WTC11 (cell line): ENCODE data around the gene PIK3CG. TPM values are rescaled to one million over a fixed set of nuclear protein-coding genes. Genes with fewer than 3 reads are reported as not detected.
"Not testable (repeated sequence)": the region's sequence is repeated elsewhere in the genome, so short reads cannot be mapped to it uniquely, and the experiment has no call there.

Experiments
- ATAC-seq: fragments of 200-7000 bp; cut with Tn5 transposase; 2 replicates; pipeline ENCODE4 v1.10.0; 2021; ENCODE audit warnings: mild to moderate bottlenecking, moderate library complexity
- CTCF ChIA-PET: fragments of 300-600 bp; sonication (Branson Sonifier 250); formaldehyde crosslinking; loops from one replicate; lab custom pipeline; 2021; ENCODE audit warnings: antibody characterized with exemption; lab: Charles Lee
- POLR2A ChIA-PET: fragments of 350-600 bp; sonication (Branson Sonifier 250); formaldehyde crosslinking; loops from one replicate; lab custom pipeline; 2021; ENCODE audit warnings: antibody characterized with exemption; lab: Charles Lee
- DNase-seq: peaks from one replicate; pipeline ENCODE4 v3.0.0; 2021; ENCODE audit warnings: low spot score
- H3K27ac Mint-ChIP-seq: 2 replicates; pipeline ENCODE4 v1.8.0; 2021; ENCODE audit warnings: mixed read lengths
- H3K27me3 Mint-ChIP-seq: 2 replicates; pipeline ENCODE4 v1.8.0; 2021; ENCODE audit warnings: low read depth, mild to moderate bottlenecking, moderate library complexity, mixed read lengths
- H3K36me3 Mint-ChIP-seq: 2 replicates; pipeline ENCODE4 v1.8.0; 2021; ENCODE audit warnings: mixed read lengths
- H3K4me1 Mint-ChIP-seq: 2 replicates; pipeline ENCODE4 v1.8.0; 2022; ENCODE audit warnings: mixed read lengths
- H3K4me3 Mint-ChIP-seq: 2 replicates; pipeline ENCODE4 v1.8.0; 2021; ENCODE audit warnings: mild to moderate bottlenecking, moderate library complexity, mixed read lengths
- H3K9me3 Mint-ChIP-seq: 2 replicates; pipeline ENCODE4 v1.8.0; 2021; ENCODE audit warnings: mixed read lengths
- ATF1 ChIP-seq: sonication (generic); formaldehyde crosslinking; IDR thresholded peaks from 2 replicates; pipeline ENCODE4 v1.8.1; 2023; ENCODE audit warnings: mild to moderate bottlenecking, moderate library complexity, missing genetic modification reagents
- ETV6 ChIP-seq: sonication (generic); formaldehyde crosslinking; IDR thresholded peaks from 2 replicates; pipeline ENCODE4 v1.8.1; 2022; ENCODE audit warnings: mild to moderate bottlenecking, missing genetic modification reagents
- IRF2 ChIP-seq: sonication (generic); formaldehyde crosslinking; IDR thresholded peaks from 2 replicates; pipeline ENCODE4 v1.8.0; 2022; ENCODE audit warnings: low read depth, missing genetic modification reagents, borderline replicate concordance
- MXD4 ChIP-seq: fragments of 250-450 bp; sonication (Bioruptor Pico); IDR thresholded peaks from 2 replicates; pipeline ENCODE4 v1.8.0; 2021; ENCODE audit warnings: mild to moderate bottlenecking, moderate library complexity, borderline replicate concordance
- NR2C2 ChIP-seq: sonication (generic); formaldehyde crosslinking; IDR thresholded peaks from 2 replicates; pipeline ENCODE4 v1.8.0; 2022; ENCODE audit warnings: mild to moderate bottlenecking, missing genetic modification reagents
- PREB ChIP-seq: sonication (generic); formaldehyde crosslinking; IDR thresholded peaks from 2 replicates; pipeline ENCODE4 v1.8.1; 2022; ENCODE audit warnings: mild to moderate bottlenecking, missing genetic modification reagents, moderate library complexity, borderline replicate concordance
- USF2 ChIP-seq: sonication (generic); formaldehyde crosslinking; IDR thresholded peaks from 2 replicates; pipeline ENCODE4 v1.8.1; 2023; ENCODE audit warnings: mild to moderate bottlenecking, missing genetic modification reagents, moderate library complexity
- ZNF281 ChIP-seq: sonication (generic); formaldehyde crosslinking; IDR thresholded peaks from 2 replicates; pipeline ENCODE4 v1.8.0; 2023; ENCODE audit warnings: mild to moderate bottlenecking, missing genetic modification reagents
- ZNF671 ChIP-seq: fragments of 250-450 bp; sonication (Bioruptor Pico); IDR thresholded peaks from 2 replicates; pipeline ENCODE4 v1.8.0; 2021; ENCODE audit warnings: mild to moderate bottlenecking
- ZSCAN18 ChIP-seq: fragments of 250-450 bp; sonication (Bioruptor Pico); IDR thresholded peaks from 2 replicates; pipeline ENCODE4 v2.1.2; 2022; ENCODE audit warnings: mild to moderate bottlenecking, moderate library complexity
- total RNA-seq: library from RNA; stranded (reverse); gene quantifications from 3 replicates; pipeline ENCODE4 v1.2.3, GENCODE V29; 2021
- TF ChIP-seq, protein P1 (sequence below): sonication (generic); formaldehyde crosslinking; IDR thresholded peaks from 2 replicates; pipeline ENCODE4 v1.8.1; 2022; ENCODE audit warnings: missing genetic modification reagents, borderline replicate concordance
- TF ChIP-seq, protein P2 (sequence below): sonication (generic); formaldehyde crosslinking; IDR thresholded peaks from 2 replicates; pipeline ENCODE4 v1.8.1; 2023; ENCODE audit warnings: mild to moderate bottlenecking, missing genetic modification reagents, borderline replicate concordance

Gene PIK3CG
- total RNA-seq, 1 experiment from 2014 or later: 0.07 TPM

DNA sequence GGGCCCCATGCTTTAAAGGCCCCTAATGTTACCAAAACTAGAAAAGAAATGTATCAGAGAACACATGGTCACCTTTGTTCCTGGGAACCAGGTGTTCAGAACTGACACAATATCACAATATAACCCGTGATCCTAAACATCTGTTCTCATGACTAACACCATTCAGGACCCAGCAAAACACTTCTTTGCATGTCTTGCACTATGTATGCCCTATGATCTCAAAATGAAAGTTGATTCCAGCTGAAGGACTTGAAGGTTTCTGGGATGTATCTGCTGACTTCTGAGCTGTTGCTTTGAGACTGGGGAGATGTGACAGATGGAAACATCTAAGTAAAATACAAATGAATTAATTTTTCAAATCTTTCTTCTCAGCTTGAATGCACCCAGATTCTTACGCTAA lies 37.5 kb upstream of the PIK3CG start:
- H3K9me3 Mint-ChIP-seq: peaks cover 38% of the 10 kb centered on the region
- no peak overlapping the region for H3K27ac Mint-ChIP-seq
- peaks cover 21% of the 10 kb centered on the region for H3K36me3 Mint-ChIP-seq
- POLR2A ChIA-PET: no interaction called here
- TF ChIP-seq ZNF281 (CRISPR knock-in tag) (no peak), ZNF671 (CRISPR knock-in tag) (no peak), IRF2 (CRISPR knock-in tag) (no peak)
- TF ChIP-seq, all 79 proteins: peak for 0
- CTCF ChIA-PET: no interaction called here
- Mint-ChIP-seq H3K4me3 (no peak overlapping the region), H3K27me3 (no peaks in the 10 kb centered on the region; the same call in none of the 2 replicates), H3K4me1 (no peaks in the 10 kb centered on the region)
- no peak for ATAC-seq
- no peak for DNase-seq

DNA sequence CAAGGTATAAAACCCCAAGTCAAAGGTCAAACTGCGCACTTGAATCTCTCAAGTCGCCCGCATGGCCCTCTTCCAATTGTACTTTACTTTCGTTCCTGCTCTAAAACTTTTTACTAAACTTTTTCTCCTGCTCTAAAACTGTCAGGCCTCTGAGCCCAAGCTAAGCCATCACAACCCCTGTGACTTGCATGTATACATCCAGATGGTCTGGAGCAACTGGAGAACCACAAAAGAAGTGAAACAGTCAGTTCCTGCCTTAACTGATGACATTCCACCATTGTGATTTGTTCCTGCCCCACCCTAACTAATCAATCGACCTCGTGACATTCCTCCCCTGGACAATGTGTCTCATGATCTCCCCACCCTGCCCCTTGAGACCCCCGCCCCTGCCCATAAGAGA lies 35.6 kb upstream of the PIK3CG start:
- no peaks in the 10 kb centered on the region; the same call in none of the 2 replicates for H3K27me3 Mint-ChIP-seq
- POLR2A ChIA-PET: no interaction called here
- DNase-seq (no peak), ATAC-seq (no peak)
- no peaks in the 10 kb centered on the region for H3K4me1 Mint-ChIP-seq
- peaks cover 21% of the 10 kb centered on the region for H3K36me3 Mint-ChIP-seq
- CTCF ChIA-PET: no interaction called here
- H3K4me3 Mint-ChIP-seq: no peak overlapping the region
- no peak overlapping the region for H3K27ac Mint-ChIP-seq
- TF ChIP-seq USF2 (CRISPR knock-in tag) (no peak), NR2C2 (CRISPR knock-in tag) (no peak)
- TF ChIP-seq, all 79 proteins: peak for 0
- peaks cover 31% of the 10 kb centered on the region for H3K9me3 Mint-ChIP-seq

DNA sequence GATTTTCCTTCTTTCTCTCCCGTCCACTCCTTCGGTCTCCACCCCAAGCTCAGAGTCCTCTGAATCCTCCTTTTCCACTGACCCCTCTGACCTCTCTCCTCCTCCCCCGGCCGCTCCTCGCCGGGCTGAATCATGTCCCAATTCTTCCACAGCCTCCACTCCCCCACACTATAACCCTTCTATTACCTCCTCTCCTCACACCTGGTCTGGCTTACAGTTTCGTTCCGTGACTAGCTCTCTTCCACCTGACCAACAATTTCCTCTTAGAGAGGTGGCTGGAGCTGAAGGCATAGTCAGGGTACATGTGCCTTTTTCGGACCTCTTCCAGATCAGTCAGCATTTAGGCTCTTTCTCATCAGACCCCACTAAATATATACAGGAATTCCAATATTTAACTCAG lies 34.2 kb upstream of the PIK3CG start:
- H3K27ac Mint-ChIP-seq, CTCF ChIA-PET, DNase-seq, ATAC-seq, H3K27me3 Mint-ChIP-seq, H3K4me1 Mint-ChIP-seq, POLR2A ChIA-PET, H3K4me3 Mint-ChIP-seq: not testable (repeated sequence)
- peaks cover 21% of the 10 kb centered on the region for H3K36me3 Mint-ChIP-seq
- H3K9me3 Mint-ChIP-seq: peaks cover 28% of the 10 kb centered on the region

- no peaks in the 10 kb centered on the region; the same call in 1 of the 2 replicates for H3K27me3 Mint-ChIP-seq
- H3K4me1 Mint-ChIP-seq: peaks cover 24% of the 10 kb centered on the region
- DNase-seq (no peak), ATAC-seq (no peak)
- H3K27ac Mint-ChIP-seq: no peak overlapping the region
- H3K4me3 Mint-ChIP-seq: no peak overlapping the region
- no peaks in the 10 kb centered on the region for H3K36me3 Mint-ChIP-seq
- H3K9me3 Mint-ChIP-seq: no peaks in the 10 kb centered on the region
- POLR2A ChIA-PET: no interaction called here
- CTCF ChIA-PET: no interaction called here
- TF ChIP-seq, protein P1, sequence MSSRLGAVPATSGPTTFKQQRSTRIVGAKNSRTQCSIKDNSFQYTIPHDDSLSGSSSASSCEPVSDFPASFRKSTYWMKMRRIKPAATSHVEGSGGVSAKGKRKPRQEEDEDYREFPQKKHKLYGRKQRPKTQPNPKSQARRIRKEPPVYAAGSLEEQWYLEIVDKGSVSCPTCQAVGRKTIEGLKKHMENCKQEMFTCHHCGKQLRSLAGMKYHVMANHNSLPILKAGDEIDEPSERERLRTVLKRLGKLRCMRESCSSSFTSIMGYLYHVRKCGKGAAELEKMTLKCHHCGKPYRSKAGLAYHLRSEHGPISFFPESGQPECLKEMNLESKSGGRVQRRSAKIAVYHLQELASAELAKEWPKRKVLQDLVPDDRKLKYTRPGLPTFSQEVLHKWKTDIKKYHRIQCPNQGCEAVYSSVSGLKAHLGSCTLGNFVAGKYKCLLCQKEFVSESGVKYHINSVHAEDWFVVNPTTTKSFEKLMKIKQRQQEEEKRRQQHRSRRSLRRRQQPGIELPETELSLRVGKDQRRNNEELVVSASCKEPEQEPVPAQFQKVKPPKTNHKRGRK (CRISPR knock-in tag): no peak
- TF ChIP-seq ETV6 (CRISPR knock-in tag) (no peak), PREB (CRISPR knock-in tag) (no peak), MXD4 (CRISPR knock-in tag) (no peak), ZSCAN18 (CRISPR knock-in tag) (no peak), ATF1 (CRISPR knock-in tag) (no peak)
- TF ChIP-seq, protein P2, sequence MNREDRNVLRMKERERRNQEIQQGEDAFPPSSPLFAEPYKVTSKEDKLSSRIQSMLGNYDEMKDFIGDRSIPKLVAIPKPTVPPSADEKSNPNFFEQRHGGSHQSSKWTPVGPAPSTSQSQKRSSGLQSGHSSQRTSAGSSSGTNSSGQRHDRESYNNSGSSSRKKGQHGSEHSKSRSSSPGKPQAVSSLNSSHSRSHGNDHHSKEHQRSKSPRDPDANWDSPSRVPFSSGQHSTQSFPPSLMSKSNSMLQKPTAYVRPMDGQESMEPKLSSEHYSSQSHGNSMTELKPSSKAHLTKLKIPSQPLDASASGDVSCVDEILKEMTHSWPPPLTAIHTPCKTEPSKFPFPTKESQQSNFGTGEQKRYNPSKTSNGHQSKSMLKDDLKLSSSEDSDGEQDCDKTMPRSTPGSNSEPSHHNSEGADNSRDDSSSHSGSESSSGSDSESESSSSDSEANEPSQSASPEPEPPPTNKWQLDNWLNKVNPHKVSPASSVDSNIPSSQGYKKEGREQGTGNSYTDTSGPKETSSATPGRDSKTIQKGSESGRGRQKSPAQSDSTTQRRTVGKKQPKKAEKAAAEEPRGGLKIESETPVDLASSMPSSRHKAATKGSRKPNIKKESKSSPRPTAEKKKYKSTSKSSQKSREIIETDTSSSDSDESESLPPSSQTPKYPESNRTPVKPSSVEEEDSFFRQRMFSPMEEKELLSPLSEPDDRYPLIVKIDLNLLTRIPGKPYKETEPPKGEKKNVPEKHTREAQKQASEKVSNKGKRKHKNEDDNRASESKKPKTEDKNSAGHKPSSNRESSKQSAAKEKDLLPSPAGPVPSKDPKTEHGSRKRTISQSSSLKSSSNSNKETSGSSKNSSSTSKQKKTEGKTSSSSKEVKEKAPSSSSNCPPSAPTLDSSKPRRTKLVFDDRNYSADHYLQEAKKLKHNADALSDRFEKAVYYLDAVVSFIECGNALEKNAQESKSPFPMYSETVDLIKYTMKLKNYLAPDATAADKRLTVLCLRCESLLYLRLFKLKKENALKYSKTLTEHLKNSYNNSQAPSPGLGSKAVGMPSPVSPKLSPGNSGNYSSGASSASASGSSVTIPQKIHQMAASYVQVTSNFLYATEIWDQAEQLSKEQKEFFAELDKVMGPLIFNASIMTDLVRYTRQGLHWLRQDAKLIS (CRISPR knock-in tag): no peak
These were observed 28.3 kb upstream of the PIK3CG start for GRCh38 chr7:106836816-106837215.
